GM12878 (cell line): Measurements from ENCODE around the gene AUNIP. TPM values are rescaled to one million over a fixed set of nuclear protein-coding genes. Genes with fewer than 3 reads are reported as not detected.

Experiments used
- ATAC-seq: fragments of 200-7000 bp; cut with Tn5 transposase; 3 replicates; pipeline ENCODE4 v1.9.1; 2020; ENCODE audit warnings: mild to moderate bottlenecking, moderate library complexity
- BruUV-seq: library from RNA; stranded (reverse); fragments of 400-500 nt; replicated peaks from 2 replicates; lab custom pipeline; 2021; lab: Mats Ljungman, UMichigan
- CTCF ChIA-PET: fragments of 300-600 bp; sonication (Branson Sonifier 250); formaldehyde crosslinking; extraction: SDS; loops from one replicate; lab custom pipeline; 2021; ENCODE audit warnings: inconsistent platforms; lab: Yijun Ruan, JAX
- POLR2A ChIA-PET: fragments of 350-600 bp; formaldehyde crosslinking; extraction: SDS; loops from one replicate; lab custom pipeline; 2021; ENCODE audit warnings: inconsistent platforms; lab: Charles Lee
- RAD21 ChIA-PET: fragments of 300-600 bp; sonication (Branson Sonifier 250); formaldehyde crosslinking; loops from one replicate; lab custom pipeline; 2023; ENCODE audit warnings: antibody characterized with exemption; ENCODE audit not compliant: unreplicated experiment; lab: Charles Lee
- SMC1A ChIA-PET: fragments of 300-600 bp; sonication (Branson Sonifier 250); formaldehyde crosslinking; loops from one replicate; lab custom pipeline; 2023; ENCODE audit not compliant: unreplicated experiment, uncharacterized antibody; lab: Charles Lee
- DNase-seq: peaks from one replicate; pipeline ENCODE4 v3.0.0-alpha.2; 2011; ENCODE audit warnings: low read depth, low spot score
- FAIRE-seq: peaks from 3 replicates; lab custom pipeline; 2011; peaks lifted over from hg19 to GRCh38; lab: Jason Lieb, UNC
- H2AFZ ChIP-seq: 2 replicates; pipeline ENCODE4 v1.6.0; 2011; ENCODE audit warnings: low read depth, low read length, control low read depth; ENCODE audit not compliant: control insufficient read depth
- H3K27ac ChIP-seq: 2 replicates; pipeline ENCODE4 v1.5.1; 2011; ENCODE audit warnings: control low read depth; ENCODE audit not compliant: control insufficient read depth, insufficient read depth
- H3K27me3 ChIP-seq, 2 experiments: replicated peaks in 1 of 2; 2 replicates each; pipeline versions ENCODE4 v1.6.0 to v1.6.1; 2011; ENCODE audit warnings: low read length in 1 of 2; ENCODE audit not compliant: control insufficient read depth in 2 of 2, insufficient read depth in 2 of 2
- H3K36me3 ChIP-seq, 2 experiments: 2 replicates each; pipeline ENCODE4 v1.5.1; 2011; ENCODE audit warnings: low read length in 1 of 2; ENCODE audit not compliant: control insufficient read depth in 2 of 2, insufficient read depth in 2 of 2
- H3K4me1 ChIP-seq: 2 replicates; pipeline ENCODE4 v1.6.1; 2011; ENCODE audit warnings: mild to moderate bottlenecking, low read length, moderate library complexity, mixed read lengths; ENCODE audit not compliant: control insufficient read depth, insufficient read depth
- H3K4me2 ChIP-seq: 2 replicates; pipeline ENCODE4 v1.6.0; 2011; ENCODE audit warnings: control low read depth; ENCODE audit not compliant: control insufficient read depth, insufficient read depth
- H3K4me3 ChIP-seq: fragments of 200-600 bp; sonication (generic); 2 replicates; pipeline ENCODE4 v1.5.1; 2016
- H3K79me2 ChIP-seq: 2 replicates; pipeline ENCODE4 v1.6.0; 2011; ENCODE audit warnings: low read length; ENCODE audit not compliant: control insufficient read depth, insufficient read depth
- H3K9ac ChIP-seq: 2 replicates; pipeline ENCODE4 v1.8.0; 2011; ENCODE audit warnings: low read length, control low read depth, mixed read lengths; ENCODE audit not compliant: control insufficient read depth, insufficient read depth
- H3K9me3 ChIP-seq: replicated peaks from 3 replicates; pipeline ENCODE4 v1.5.1; 2011; ENCODE audit warnings: mild to moderate bottlenecking, low read length; ENCODE audit not compliant: control insufficient read depth, insufficient read depth
- H4K20me1 ChIP-seq: 2 replicates; pipeline ENCODE4 v1.6.0; 2011; ENCODE audit not compliant: control insufficient read depth, insufficient read depth
- BHLHE40 ChIP-seq, 2 experiments: fragments of 450-650 bp in 1 of 2; IDR thresholded peaks; 2 replicates each; pipeline ENCODE4 v1.6.1; 2011 to 2017; ENCODE audit warnings: low read depth in 2 of 2, borderline replicate concordance in 1 of 2, improper control_type of control experiment in 1 of 2, low read length in 1 of 2, mild to moderate bottlenecking in 1 of 2
- EGR1 ChIP-seq, 2 experiments: IDR thresholded peaks; 1 replicate in 1 of 2; 2 replicates in 1 of 2; pipeline ENCODE4 v1.6.1; 2011 to 2012; ENCODE audit warnings: low read depth in 2 of 2, low read length in 2 of 2, borderline replicate concordance in 1 of 2, mild to moderate bottlenecking in 1 of 2, moderate library complexity in 1 of 2
- IKZF1 ChIP-seq: fragments of 450-650 bp; conservative IDR thresholded peaks from 2 replicates; pipeline ENCODE4 v1.6.1; 2017; ENCODE audit warnings: antibody characterized with exemption, mild to moderate bottlenecking
- KAT2A ChIP-seq: conservative IDR thresholded peaks from 2 replicates; pipeline ENCODE4 v1.6.1; 2011; ENCODE audit warnings: low read depth, low read length; ENCODE audit not compliant: control insufficient read depth
- MTA2 ChIP-seq: fragments of 450-650 bp; IDR thresholded peaks from 2 replicates; pipeline ENCODE4 v1.6.1; 2016; ENCODE audit warnings: low read depth, mild to moderate bottlenecking, moderate library complexity
- POLR2AphosphoS5 ChIP-seq: IDR thresholded peaks from 2 replicates; pipeline ENCODE4 v1.6.1; 2011; ENCODE audit warnings: mild to moderate bottlenecking, low read length, inconsistent platforms
- RB1 ChIP-seq: fragments of 450-650 bp; formaldehyde crosslinking; IDR thresholded peaks from 2 replicates; pipeline ENCODE4 v1.6.1; 2017; ENCODE audit warnings: mild to moderate bottlenecking, borderline replicate concordance
- STAT1 ChIP-seq: fragments of 450-650 bp; conservative IDR thresholded peaks from 2 replicates; pipeline ENCODE4 v1.6.1; 2014; ENCODE audit warnings: antibody characterized with exemption, mild to moderate bottlenecking
- WRNIP1 ChIP-seq: IDR thresholded peaks from 2 replicates; pipeline ENCODE4 v1.6.1; 2011; ENCODE audit warnings: low read depth, low read length, improper control_type of control experiment, borderline replicate concordance
- ZSCAN29 ChIP-seq: fragments of 450-650 bp; IDR thresholded peaks from 2 replicates; pipeline ENCODE4 v1.6.1; 2017; ENCODE audit warnings: mild to moderate bottlenecking, moderate library complexity
- WGBS: methylation state at CpG from one replicate; pipeline ENCODE4 v1.1.6; 2016; ENCODE audit warnings: low lambda C conversion rate; ENCODE audit not compliant: insufficient replicate concordance, insufficient coverage; ENCODE audit errors: missing lambda C conversion rate; 5-methylcytosine and 5-hydroxymethylcytosine counted together
- in situ Hi-C: fragments of 300-500 bp; cut with MboI; formaldehyde crosslinking; loops from 9 replicates; pipeline ENCODE4 v1.14.3; 2018; ENCODE audit warnings: mixed read lengths
- intact Hi-C: fragments of 100-400 bp; cut with micrococcal nuclease; formaldehyde crosslinking; loops from one replicate; pipeline ENCODE4 v1.14.2; 2022; ENCODE audit not compliant: unreplicated experiment
- polyA plus RNA-seq, 11 experiments: library from polyadenylated mRNA; depleted of rRNA in 4 of 11; unstranded in 6 of 11; stranded (reverse) in 5 of 11; fragments of >200 nt; fragmentation: Nextera tagmentation in 4 of 11; fragmentation: Illumina TruSeq in 1 of 11; extraction: Ambion mirVana in 4 of 11; extraction: Trizol in 1 of 11; gene quantifications; 1 replicate in 1 of 11; 2 replicates in 10 of 11; pipeline versions ENCODE4 v1.2.1 to v1.2.3, GENCODE V29; 2011 to 2016; ENCODE audit warnings: inconsistent platforms in 2 of 11, missing spikeins in 2 of 11, low read depth in 1 of 11
- total RNA-seq, 4 experiments: library from RNA; depleted of rRNA in 3 of 4; stranded (reverse); fragments of >200 nt in 3 of 4; fragmentation: Illumina TruSeq in 1 of 4; extraction: Trizol in 1 of 4; gene quantifications; 2 replicates each; pipeline versions ENCODE4 v1.2.1 to v1.2.3, GENCODE V29; 2013 to 2021
- TF ChIP-seq, protein P1 (sequence below): IDR thresholded peaks from 2 replicates; pipeline ENCODE4 v1.6.1; 2011; ENCODE audit warnings: low read depth, low read length, improper control_type of control experiment, borderline replicate concordance

The AUNIP gene
- total and polyA plus RNA-seq, 10 of the 15 experiments (the other 5 are each of a cell fraction or from before 2014, with no cell fraction given): 3.9 to 20.0 (median 12.7) TPM

DNA sequence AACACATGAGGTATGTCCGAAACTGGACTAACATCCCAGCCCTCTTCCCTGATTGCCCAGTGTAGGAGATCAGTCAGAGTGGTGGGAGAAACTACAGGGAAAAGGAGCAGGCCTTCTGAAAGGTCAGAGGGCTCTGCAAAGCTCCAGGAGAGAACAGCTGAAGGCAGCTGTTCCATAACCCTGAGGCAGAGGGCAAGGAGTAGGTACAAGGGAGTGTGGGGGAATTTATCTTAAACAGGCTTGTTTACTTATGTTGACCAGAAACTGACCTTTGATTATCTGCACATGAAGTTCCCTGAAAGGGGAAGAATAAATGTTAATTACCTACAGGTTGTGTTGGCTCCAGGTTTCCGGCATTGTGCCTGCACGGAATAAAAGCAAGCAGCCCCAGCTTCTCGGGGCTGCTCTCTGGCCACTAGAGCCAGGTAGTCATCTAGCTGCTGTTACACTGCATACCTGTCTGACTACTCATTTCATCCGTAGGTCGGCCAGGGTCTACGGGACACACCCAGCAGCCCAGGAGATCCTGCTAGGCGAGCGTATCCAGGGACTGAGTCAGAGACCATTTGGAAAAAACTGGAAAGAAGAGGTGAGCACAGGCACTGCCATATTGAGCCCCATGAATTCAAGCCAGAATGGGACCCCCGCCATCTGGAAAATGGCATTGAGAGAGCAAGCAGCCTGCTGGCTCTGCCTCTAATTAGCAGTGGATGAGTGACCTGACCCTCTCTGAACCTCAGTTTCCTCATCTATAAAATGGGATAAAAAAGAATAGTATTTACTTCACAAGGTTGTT is 31.2 kb upstream of the AUNIP start:
- no TSS peak for BruUV-seq
- Histone ChIP-seq H3K27me3 (no peaks in the 10 kb centered on the region), H2AFZ (no peak overlapping the region), H3K36me3 (no peaks in the 10 kb centered on the region), H4K20me1 (no peaks in the 10 kb centered on the region), H3K9ac (no peak overlapping the region), H3K4me2 (no peak overlapping the region), H3K4me3 (no peak overlapping the region), H3K9me3 (no peaks in the 10 kb centered on the region), H3K27ac (no peak overlapping the region), H3K79me2 (no peaks in the 10 kb centered on the region), H3K4me1 (peaks cover under 1% of the 10 kb centered on the region; the same call in 1 of the 2 replicates)
- WGBS: 92% methylated on average over 10 of the region's 10 CpGs
- ChIA-PET RAD21 (interaction anchor here (0.7 to 1.5 kb wide), 2 partner anchors 107 to 142 kb away, joined by 3 to 4 read pairs; partner anchors contain the start of gene PAFAH2), SMC1A (interaction anchor here (19.7 kb wide), 1 partner anchor 108 kb away, joined by 319 read pairs; the partner anchor contains the start of gene PAFAH2), CTCF (interaction anchor here (6.0 kb wide), 1 partner anchor 13 kb away, joined by 89 read pairs; no protein-coding TSS in a partner anchor), POLR2A (no interaction called here)
- DNase-seq: no peak
- intact Hi-C loops: no loop called here
- no peak for ATAC-seq
- FAIRE-seq: no peak
- in situ Hi-C loops: no loop called here
- TF ChIP-seq, protein P1, sequence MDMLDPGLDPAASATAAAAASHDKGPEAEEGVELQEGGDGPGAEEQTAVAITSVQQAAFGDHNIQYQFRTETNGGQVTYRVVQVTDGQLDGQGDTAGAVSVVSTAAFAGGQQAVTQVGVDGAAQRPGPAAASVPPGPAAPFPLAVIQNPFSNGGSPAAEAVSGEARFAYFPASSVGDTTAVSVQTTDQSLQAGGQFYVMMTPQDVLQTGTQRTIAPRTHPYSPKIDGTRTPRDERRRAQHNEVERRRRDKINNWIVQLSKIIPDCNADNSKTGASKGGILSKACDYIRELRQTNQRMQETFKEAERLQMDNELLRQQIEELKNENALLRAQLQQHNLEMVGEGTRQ: no peak

DNA sequence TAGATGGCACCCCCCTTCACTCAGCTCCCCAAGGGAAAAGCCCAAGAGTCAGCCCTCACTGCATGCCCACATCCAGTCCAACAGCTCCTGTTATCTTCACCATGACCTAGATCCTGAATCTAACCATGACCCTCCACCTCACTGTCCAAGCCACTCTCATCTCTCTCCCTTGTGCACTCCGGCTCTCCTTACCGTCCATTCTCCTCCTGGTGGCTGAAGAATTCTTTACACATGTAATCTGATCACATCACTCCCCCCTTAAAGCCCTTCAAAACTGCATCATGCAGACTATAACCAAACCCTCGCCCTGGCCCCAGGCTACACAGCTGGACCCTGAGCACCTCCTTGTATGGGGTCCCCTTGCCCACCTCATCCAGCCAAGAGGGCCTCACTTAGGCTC is 30.2 kb upstream of the AUNIP start:
- in situ Hi-C loops (no loop called here), intact Hi-C loops (no loop called here)
- ChIA-PET SMC1A (interaction anchor here (1.6 to 19.7 kb wide), 2 partner anchors 108 to 109 kb away, joined by 5 to 319 read pairs; partner anchors contain the start of gene PAFAH2), POLR2A (no interaction called here), RAD21 (no interaction called here), CTCF (interaction anchor here (1.6 kb wide), 1 partner anchor 108 kb away, joined by 6 read pairs; the partner anchor contains the start of gene PAFAH2)
- FAIRE-seq (no peak), DNase-seq (no peak), ATAC-seq (no peak)
- Histone ChIP-seq H3K27ac (no peak overlapping the region), H3K4me1 (no peaks in the 10 kb centered on the region), H3K4me2 (no peak overlapping the region), H3K4me3 (no peak overlapping the region), H3K9me3 (no peaks in the 10 kb centered on the region), H3K79me2 (no peaks in the 10 kb centered on the region), H3K27me3 (no peaks in the 10 kb centered on the region), H3K36me3 (no peaks in the 10 kb centered on the region), H3K9ac (no peak overlapping the region), H2AFZ (no peak overlapping the region), H4K20me1 (no peaks in the 10 kb centered on the region)
- 69% methylated on average over 3 of the region's 3 CpGs for WGBS
- no TSS peak for BruUV-seq
- no peak for TF ChIP-seq EGR1 (IDR thresholded peaks at IDR 0.05; ENCODE audit: borderline replicate concordance in 1 of 2, low read depth in 2 of 2, low read length in 2 of 2)
- TF ChIP-seq ZSCAN29: no peak
- TF ChIP-seq IKZF1: no peak
- TF ChIP-seq STAT1: no peak
- no peak for TF ChIP-seq WRNIP1
- no peak for TF ChIP-seq RB1
- no peak for TF ChIP-seq KAT2A
- TF ChIP-seq MTA2: no peak
- TF ChIP-seq BHLHE40 (IDR thresholded peaks at IDR 0.05; ENCODE audit: borderline replicate concordance in 1 of 2, low read depth in 2 of 2, low read length in 1 of 2): no peak
- TF ChIP-seq POLR2AphosphoS5: no peak
